Neural progenitor cell (in vitro differentiated cells): Measurements from ENCODE around the gene PRICKLE2. TPM values are rescaled to one million over a fixed set of nuclear protein-coding genes. Genes with fewer than 3 reads are reported as not detected.

Experiments
- DNase-seq: peaks from one replicate; pipeline ENCODE4 v3.0.0-alpha.2; 2016; ENCODE audit warnings: low spot score
- H2AFZ ChIP-seq: fragments of 200-600 bp; sonication (generic); replicated peaks from 2 replicates; pipeline ENCODE4 v1.6.1; 2016; ENCODE audit warnings: antibody characterized with exemption
- H3F3A ChIP-seq: fragments of 200-600 bp; sonication (generic); 2 replicates; pipeline ENCODE4 v1.6.1; 2016; ENCODE audit warnings: antibody characterized with exemption, low read depth
- H3K27ac ChIP-seq: fragments of 200-600 bp; sonication (generic); 2 replicates; pipeline ENCODE4 v1.5.1; 2016; ENCODE audit warnings: mild to moderate bottlenecking
- H3K27me3 ChIP-seq: fragments of 200-600 bp; sonication (generic); 2 replicates; pipeline ENCODE4 v1.6.1; 2016; ENCODE audit warnings: mild to moderate bottlenecking, moderate library complexity
- H3K36me3 ChIP-seq: fragments of 200-600 bp; sonication (generic); 2 replicates; pipeline ENCODE4 v1.5.1; 2016
- H3K4me1 ChIP-seq: fragments of 200-600 bp; sonication (generic); 2 replicates; pipeline ENCODE4 v1.6.1; 2016; ENCODE audit warnings: mixed run types
- H3K4me2 ChIP-seq: fragments of 200-600 bp; sonication (generic); 2 replicates; pipeline ENCODE4 v1.6.1; 2016
- H3K4me3 ChIP-seq: fragments of 200-600 bp; sonication (generic); 2 replicates; pipeline ENCODE4 v1.5.1; 2016
- H3K79me2 ChIP-seq: fragments of 200-600 bp; sonication (generic); 2 replicates; pipeline ENCODE4 v1.6.1; 2016; ENCODE audit warnings: low read depth
- H3K9ac ChIP-seq: fragments of 200-600 bp; sonication (generic); 2 replicates; pipeline ENCODE4 v1.6.1; 2016
- H3K9me3 ChIP-seq: fragments of 200-600 bp; sonication (generic); 2 replicates; pipeline ENCODE4 v1.5.1; 2016; ENCODE audit warnings: low read depth
- H4K20me1 ChIP-seq: fragments of 200-600 bp; sonication (generic); 2 replicates; pipeline ENCODE4 v1.6.1; 2016; ENCODE audit warnings: low read depth
- H3K27ac Mint-ChIP-seq: 3 replicates; pipeline ENCODE4 v1.8.0; 2021; ENCODE audit warnings: mixed read lengths
- H3K27me3 Mint-ChIP-seq: 2 replicates; pipeline ENCODE4 v1.8.0; 2022; ENCODE audit warnings: low read depth, mild to moderate bottlenecking, inconsistent platforms, moderate library complexity, mixed read lengths; ENCODE audit not compliant: insufficient read depth
- H3K36me3 Mint-ChIP-seq: 3 replicates; pipeline ENCODE4 v1.8.0; 2021; ENCODE audit warnings: mixed read lengths
- H3K4me1 Mint-ChIP-seq: 3 replicates; pipeline ENCODE4 v1.8.0; 2021; ENCODE audit warnings: mixed read lengths
- H3K4me3 Mint-ChIP-seq: 3 replicates; pipeline ENCODE4 v1.8.0; 2021; ENCODE audit warnings: mild to moderate bottlenecking, moderate library complexity, mixed read lengths
- H3K9me3 Mint-ChIP-seq: 3 replicates; pipeline ENCODE4 v1.8.0; 2020; ENCODE audit warnings: mixed read lengths
- EZH2 ChIP-seq: fragments of 200-600 bp; sonication (generic); IDR thresholded peaks from 2 replicates; pipeline ENCODE4 v1.6.1; 2017; ENCODE audit warnings: antibody characterized with exemption, mild to moderate bottlenecking, moderate library complexity
- EZH2phosphoT487 ChIP-seq: fragments of 200-600 bp; sonication (generic); IDR thresholded peaks from 2 replicates; pipeline ENCODE4 v1.6.1; 2017; ENCODE audit warnings: antibody characterized with exemption
- total RNA-seq: library from RNA; depleted of rRNA; stranded (reverse); fragments of >200 nt; gene quantifications from 2 replicates; pipeline ENCODE4 v1.2.3, GENCODE V29; 2015; ENCODE audit warnings: low replicate concordance
- TF ChIP-seq, protein P1 (sequence below): fragments of 200-600 bp; sonication (generic); IDR thresholded peaks from 2 replicates; pipeline ENCODE4 v1.5.1; 2017; ENCODE audit warnings: antibody characterized with exemption, mild to moderate bottlenecking

The PRICKLE2 gene
- total RNA-seq, 1 donor from 2014 or later = 11.5 TPM

DNA sequence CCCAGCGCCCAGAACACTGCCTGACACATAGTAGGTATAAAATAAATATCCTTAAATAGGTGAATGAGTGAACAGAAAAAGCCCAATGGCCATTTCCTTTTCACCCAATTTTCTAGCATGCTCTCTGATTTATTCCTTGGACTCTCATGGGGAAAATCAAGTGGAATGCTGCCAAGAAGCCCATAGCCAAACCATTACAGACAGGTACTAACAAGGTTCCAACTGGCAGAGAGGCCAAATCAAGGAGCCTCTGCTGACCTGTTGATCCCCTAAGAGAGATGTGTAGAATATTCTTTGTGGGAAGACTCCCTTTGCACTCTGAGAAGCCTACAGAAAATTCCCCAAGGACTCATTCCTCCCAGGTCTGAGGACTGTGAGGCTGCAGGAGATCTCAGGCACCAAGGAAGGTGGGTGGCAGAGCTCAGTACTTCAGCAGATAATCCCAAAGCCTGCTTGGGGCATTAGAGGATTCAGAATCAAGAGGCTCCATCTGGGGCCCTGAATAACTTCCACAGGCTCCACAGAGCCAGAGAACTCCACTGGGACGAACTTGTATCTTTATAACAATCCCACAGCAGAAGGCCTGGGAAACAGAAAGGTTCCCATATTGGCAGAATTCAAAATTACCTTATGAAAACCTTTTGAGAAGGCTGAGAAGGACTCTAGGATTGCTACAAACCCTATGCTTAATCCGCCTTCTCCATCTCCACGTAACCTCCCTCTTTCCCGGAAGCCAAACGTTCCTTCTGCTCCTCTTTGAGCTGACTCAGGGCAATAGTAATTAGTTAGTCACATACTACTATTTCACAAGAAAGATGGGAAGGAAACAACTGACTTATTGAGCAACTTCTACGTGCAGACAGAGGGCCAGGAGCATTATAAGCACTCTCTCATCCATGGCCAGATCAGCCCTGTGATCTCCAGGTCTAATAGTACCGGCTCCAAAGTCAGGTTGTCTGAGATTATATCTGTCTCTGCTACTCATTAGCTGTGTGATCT lies 34.5 kb downstream of the PRICKLE2 start:
- Histone ChIP-seq H3K4me3 (no peak overlapping the region), H3K9me3 (no peaks in the 10 kb centered on the region), H3F3A (no peaks in the 10 kb centered on the region), H4K20me1 (no peaks in the 10 kb centered on the region), H3K27me3 (no peaks in the 10 kb centered on the region), H2AFZ (no peak overlapping the region), H3K27ac (no peak overlapping the region), H3K79me2 (no peaks in the 10 kb centered on the region), H3K9ac (no peak overlapping the region), H3K36me3 (no peaks in the 10 kb centered on the region), H3K4me2 (no peak overlapping the region), H3K4me1 (peaks cover 10% of the 10 kb centered on the region)
- peaks cover 6% of the 10 kb centered on the region for H3K27me3 Mint-ChIP-seq
- no peak for DNase-seq
- H3K4me3 Mint-ChIP-seq = no peak overlapping the region
- no peak overlapping the region for H3K27ac Mint-ChIP-seq
- peaks cover 38% of the 10 kb centered on the region for H3K4me1 Mint-ChIP-seq
- peaks cover 7% of the 10 kb centered on the region for H3K36me3 Mint-ChIP-seq
- TF ChIP-seq EZH2phosphoT487 = no peak
- TF ChIP-seq, protein P1, sequence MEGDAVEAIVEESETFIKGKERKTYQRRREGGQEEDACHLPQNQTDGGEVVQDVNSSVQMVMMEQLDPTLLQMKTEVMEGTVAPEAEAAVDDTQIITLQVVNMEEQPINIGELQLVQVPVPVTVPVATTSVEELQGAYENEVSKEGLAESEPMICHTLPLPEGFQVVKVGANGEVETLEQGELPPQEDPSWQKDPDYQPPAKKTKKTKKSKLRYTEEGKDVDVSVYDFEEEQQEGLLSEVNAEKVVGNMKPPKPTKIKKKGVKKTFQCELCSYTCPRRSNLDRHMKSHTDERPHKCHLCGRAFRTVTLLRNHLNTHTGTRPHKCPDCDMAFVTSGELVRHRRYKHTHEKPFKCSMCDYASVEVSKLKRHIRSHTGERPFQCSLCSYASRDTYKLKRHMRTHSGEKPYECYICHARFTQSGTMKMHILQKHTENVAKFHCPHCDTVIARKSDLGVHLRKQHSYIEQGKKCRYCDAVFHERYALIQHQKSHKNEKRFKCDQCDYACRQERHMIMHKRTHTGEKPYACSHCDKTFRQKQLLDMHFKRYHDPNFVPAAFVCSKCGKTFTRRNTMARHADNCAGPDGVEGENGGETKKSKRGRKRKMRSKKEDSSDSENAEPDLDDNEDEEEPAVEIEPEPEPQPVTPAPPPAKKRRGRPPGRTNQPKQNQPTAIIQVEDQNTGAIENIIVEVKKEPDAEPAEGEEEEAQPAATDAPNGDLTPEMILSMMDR = no peak
- TF ChIP-seq EZH2 = no peak
- H3K9me3 Mint-ChIP-seq = peaks cover 12% of the 10 kb centered on the region

- Histone ChIP-seq H3K27ac (no peak overlapping the region), H3K9ac (no peak overlapping the region), H3K4me1 (peaks cover 10% of the 10 kb centered on the region), H4K20me1 (no peaks in the 10 kb centered on the region), H3K9me3 (no peaks in the 10 kb centered on the region), H3K4me2 (no peak overlapping the region), H3F3A (no peaks in the 10 kb centered on the region), H3K36me3 (no peaks in the 10 kb centered on the region), H3K4me3 (no peak overlapping the region), H3K79me2 (no peaks in the 10 kb centered on the region), H2AFZ (no peak overlapping the region), H3K27me3 (no peaks in the 10 kb centered on the region)
- Mint-ChIP-seq H3K4me1 (peaks cover 38% of the 10 kb centered on the region), H3K27me3 (peaks cover 6% of the 10 kb centered on the region), H3K27ac (no peak overlapping the region), H3K36me3 (peaks cover 7% of the 10 kb centered on the region), H3K4me3 (no peak overlapping the region), H3K9me3 (peaks cover 11% of the 10 kb centered on the region)
- no peak for DNase-seq
- TF ChIP-seq EZH2 (no peak), EZH2phosphoT487 (no peak)
- TF ChIP-seq, protein P1 = no peak
These were observed 36.3 kb downstream of the PRICKLE2 start for GRCh38 chr3:64188810-64189560.

GRCh38 chr3:64187065-64187959 lies 38.0 kb downstream of the PRICKLE2 start:
- no peak for TF ChIP-seq EZH2phosphoT487
- no peak for TF ChIP-seq EZH2
- TF ChIP-seq, protein P1 = no peak
- no peak overlapping the region for H3K4me3 ChIP-seq
- no peaks in the 10 kb centered on the region for H3F3A ChIP-seq
- no peaks in the 10 kb centered on the region for H3K27me3 ChIP-seq
- no peak overlapping the region for H3K4me2 ChIP-seq
- no peak for DNase-seq
- no peak overlapping the region for H3K27ac ChIP-seq
- H3K27me3 Mint-ChIP-seq = peaks cover 6% of the 10 kb centered on the region
- H3K9ac ChIP-seq = no peak overlapping the region
- no peaks in the 10 kb centered on the region for H3K9me3 Mint-ChIP-seq
- H4K20me1 ChIP-seq = no peaks in the 10 kb centered on the region
- no peak overlapping the region for H3K4me3 Mint-ChIP-seq
- H2AFZ ChIP-seq = no peak overlapping the region
- H3K4me1 ChIP-seq = peaks cover 10% of the 10 kb centered on the region
- peak overlapping the region; percentile 67 for H3K27ac Mint-ChIP-seq
- H3K9me3 ChIP-seq = no peaks in the 10 kb centered on the region
- no peaks in the 10 kb centered on the region for H3K36me3 ChIP-seq
- H3K36me3 Mint-ChIP-seq = no peaks in the 10 kb centered on the region
- no peaks in the 10 kb centered on the region for H3K79me2 ChIP-seq
- peaks cover 38% of the 10 kb centered on the region for H3K4me1 Mint-ChIP-seq
